H9 (cell line): ENCODE results near the gene NFS1. TPM values are rescaled to one million over a fixed set of nuclear protein-coding genes. Genes with fewer than 3 reads are reported as not detected.
"Not testable (repeated sequence)": the region's sequence is repeated elsewhere in the genome, so short reads cannot be mapped to it uniquely, and the experiment has no call there.

ENCODE experiments used
- DNase-seq: peaks from one replicate; pipeline ENCODE4 v3.0.0-alpha.2; 2017
- H2AFZ ChIP-seq: one replicate; pipeline ENCODE4 v1.6.1; 2013; ENCODE audit warnings: mild to moderate bottlenecking, low read length, control low read depth, moderate library complexity
- H2AK5ac ChIP-seq: 2 replicates; pipeline ENCODE4 v1.6.1; 2013; ENCODE audit warnings: low read length, control low read depth, mixed read lengths; ENCODE audit not compliant: insufficient read length
- H2BK120ac ChIP-seq: one replicate; pipeline ENCODE4 v1.6.1; 2013; ENCODE audit warnings: low read depth, mild to moderate bottlenecking, low read length, control low read depth, inconsistent platforms; ENCODE audit not compliant: poor library complexity, severe bottlenecking
- H2BK12ac ChIP-seq: 2 replicates; pipeline ENCODE4 v1.6.1; 2013; ENCODE audit warnings: low read length, control low read depth, mixed read lengths, low read depth; ENCODE audit not compliant: insufficient read length
- H2BK15ac ChIP-seq: 2 replicates; pipeline ENCODE4 v1.6.1; 2013; ENCODE audit warnings: low read depth, low read length, control low read depth
- H2BK20ac ChIP-seq: one replicate; pipeline ENCODE4 v1.6.1; 2013; ENCODE audit warnings: low read depth, mild to moderate bottlenecking, low read length, control low read depth, inconsistent platforms; ENCODE audit not compliant: poor library complexity, severe bottlenecking
- H2BK5ac ChIP-seq: 2 replicates; pipeline ENCODE4 v1.6.1; 2013; ENCODE audit warnings: low read length, control low read depth, mixed read lengths; ENCODE audit not compliant: insufficient read length
- H3K14ac ChIP-seq: 2 replicates; pipeline ENCODE4 v1.6.1; 2013; ENCODE audit warnings: low read length, control low read depth; ENCODE audit not compliant: insufficient read depth
- H3K18ac ChIP-seq: 2 replicates; pipeline ENCODE4 v1.6.1; 2013; ENCODE audit warnings: low read depth, mild to moderate bottlenecking, mixed read lengths, low read length, control low read depth; ENCODE audit not compliant: insufficient read length
- H3K23ac ChIP-seq: 2 replicates; pipeline ENCODE4 v1.6.1; 2013; ENCODE audit warnings: low read length, control low read depth, mixed read lengths, low read depth; ENCODE audit not compliant: insufficient read length
- H3K23me2 ChIP-seq: 2 replicates; pipeline ENCODE4 v1.6.1; 2013; ENCODE audit warnings: low read depth, mild to moderate bottlenecking, mixed read lengths, low read length, control low read depth; ENCODE audit not compliant: insufficient read length, poor library complexity, severe bottlenecking
- H3K27ac ChIP-seq: 2 replicates; pipeline ENCODE4 v1.5.1; 2013; ENCODE audit warnings: low read length, control low read depth, mixed read lengths, low read depth; ENCODE audit not compliant: insufficient read length
- H3K27me3 ChIP-seq: 2 replicates; pipeline ENCODE4 v1.6.1; 2013; ENCODE audit warnings: low read length, control low read depth, inconsistent platforms; ENCODE audit not compliant: insufficient read depth
- H3K4ac ChIP-seq: 2 replicates; pipeline ENCODE4 v1.6.1; 2013; ENCODE audit warnings: low read depth, mild to moderate bottlenecking, control low read depth, inconsistent platforms, low read length, moderate library complexity
- H3K4me1 ChIP-seq: 2 replicates; pipeline ENCODE4 v1.6.1; 2013; ENCODE audit warnings: low read length, control low read depth, inconsistent platforms; ENCODE audit not compliant: insufficient read depth
- H3K4me2 ChIP-seq: 2 replicates; pipeline ENCODE4 v1.6.1; 2013; ENCODE audit warnings: low read length, control low read depth, mixed read lengths; ENCODE audit not compliant: insufficient read length, insufficient read depth
- H3K56ac ChIP-seq: 2 replicates; pipeline ENCODE4 v1.6.1; 2013; ENCODE audit warnings: low read depth, mild to moderate bottlenecking, mixed read lengths, low read length, control low read depth; ENCODE audit not compliant: insufficient read length
- H3K79me1 ChIP-seq: 2 replicates; pipeline ENCODE4 v1.6.1; 2013; ENCODE audit warnings: low read depth, mild to moderate bottlenecking, moderate library complexity, low read length, control low read depth, inconsistent platforms; ENCODE audit not compliant: insufficient read depth, poor library complexity, severe bottlenecking
- H3K79me2 ChIP-seq: 2 replicates; pipeline ENCODE4 v1.6.1; 2013; ENCODE audit warnings: low read length, control low read depth, inconsistent platforms; ENCODE audit not compliant: insufficient read depth
- H3K9ac ChIP-seq: 2 replicates; pipeline ENCODE4 v1.6.1; 2013; ENCODE audit warnings: low read length, control low read depth, mixed read lengths; ENCODE audit not compliant: insufficient read length; ENCODE audit errors: extremely low read depth
- H3K9me3 ChIP-seq: one replicate; pipeline ENCODE4 v1.6.1; 2013; ENCODE audit warnings: low read depth, low read length, inconsistent platforms; ENCODE audit not compliant: control insufficient read depth
- H3T11ph ChIP-seq: one replicate; pipeline ENCODE4 v1.6.1; 2013; ENCODE audit warnings: mild to moderate bottlenecking, low read length, control low read depth, inconsistent platforms
- H4K20me1 ChIP-seq: one replicate; pipeline ENCODE4 v1.6.1; 2013; ENCODE audit not compliant: control insufficient read depth, insufficient read length, insufficient read depth
- H4K5ac ChIP-seq: 2 replicates; pipeline ENCODE4 v1.6.1; 2013; ENCODE audit warnings: low read depth, mild to moderate bottlenecking, mixed read lengths, low read length, control low read depth; ENCODE audit not compliant: insufficient read length
- H4K8ac ChIP-seq: replicated peaks from 2 replicates; pipeline ENCODE4 v1.6.1; 2013; ENCODE audit warnings: low read length, control low read depth, mixed read lengths, low read depth; ENCODE audit not compliant: insufficient read length
- H4K91ac ChIP-seq: 2 replicates; pipeline ENCODE4 v1.6.1; 2013; ENCODE audit warnings: low read depth, mild to moderate bottlenecking, moderate library complexity, mixed read lengths, low read length, control low read depth; ENCODE audit not compliant: insufficient read length
- H3K27ac Mint-ChIP-seq, 3 experiments: 2 replicates in 2 of 3; 3 replicates in 1 of 3; pipeline ENCODE4 v1.8.0; 2020 to 2021; ENCODE audit warnings: mixed read lengths in 3 of 3, mild to moderate bottlenecking in 1 of 3, moderate library complexity in 1 of 3
- H3K27me3 Mint-ChIP-seq: 2 replicates; pipeline ENCODE4 v1.8.0; 2021; ENCODE audit warnings: low read depth, mild to moderate bottlenecking, moderate library complexity, mixed read lengths
- H3K36me3 Mint-ChIP-seq, 3 experiments: 2 replicates in 2 of 3; 3 replicates in 1 of 3; pipeline ENCODE4 v1.8.0; 2020 to 2021; ENCODE audit warnings: low read depth in 3 of 3, mixed read lengths in 3 of 3; ENCODE audit not compliant: insufficient read depth in 1 of 3
- H3K4me1 Mint-ChIP-seq, 2 experiments: 2 replicates each; pipeline ENCODE4 v1.8.0; 2020; ENCODE audit warnings: mixed read lengths in 2 of 2
- H3K4me3 Mint-ChIP-seq, 2 experiments: 2 replicates in 1 of 2; 3 replicates in 1 of 2; pipeline ENCODE4 v1.8.0; 2020 to 2021; ENCODE audit warnings: mild to moderate bottlenecking in 2 of 2, mixed read lengths in 2 of 2, moderate library complexity in 1 of 2
- H3K9me3 Mint-ChIP-seq, 2 experiments: 2 replicates in 1 of 2; 3 replicates in 1 of 2; pipeline ENCODE4 v1.8.0; 2020; ENCODE audit warnings: mild to moderate bottlenecking in 2 of 2, mixed read lengths in 2 of 2, moderate library complexity in 1 of 2
- CTCF ChIP-seq: fragments of 200-600 bp; sonication (generic); conservative IDR thresholded peaks from 3 replicates; pipeline ENCODE4 v1.8.0; 2021; ENCODE audit warnings: antibody characterized with exemption, mild to moderate bottlenecking
- WGBS: extraction: QIAGEN DNeasy Blood & Tissue Kit; methylation state at CpG from one replicate; pipeline ENCODE4 v1.1.7; 2013; ENCODE audit warnings: missing lambda C conversion rate, low lambda C conversion rate, mixed read lengths; ENCODE audit not compliant: insufficient read length; ENCODE audit errors: extremely low coverage; 5-methylcytosine and 5-hydroxymethylcytosine counted together
- long read RNA-seq: library from polyadenylated mRNA; unstranded; transcript quantifications from one replicate; pipeline ENCODE4 v2.0.0, GENCODE V29; 2020
- total RNA-seq: library from RNA; stranded (reverse); gene quantifications from 2 replicates; pipeline ENCODE4 v1.2.1, GENCODE V29; 2021

NFS1 gene
- 24.4 and 26.6 TPM in 2 replicates for total RNA-seq
- long read RNA-seq, transcript NFS1-204 (13 exons, 1,956 nt): minor isoform, 7 of 182 reads
- long read RNA-seq, transcript NFS1-203 (13 exons, 3,012 nt): major isoform, 149 of 182 reads
- long read RNA-seq, partial matches to known transcripts: 2 of 182 reads
- long read RNA-seq, other reads (novel, unspliced or antisense): 16 of 182 reads

- H3K4me1 ChIP-seq: no peaks in the 10 kb centered on the region
- Mint-ChIP-seq H3K4me3 (peak within 1 kb of the TSS; percentile 93 to 97), H3K9me3 (no peaks in the 10 kb centered on the region), H3K27ac (peak within 1 kb of the TSS; percentile 86 to 99 (median 97)), H3K36me3 (peaks cover 10 to 45% (median 30%) of the 10 kb centered on the region in 3 experiments; a peak in 5 of 7 replicates), H3K4me1 (peaks cover 17 to 18% of the 10 kb centered on the region in 2 experiments), H3K27me3 (peaks cover 2% of the 10 kb centered on the region; the same call in 1 of the 2 replicates)
- H2BK15ac ChIP-seq: no peak within 1 kb of the TSS; the same call in 1 of the 2 replicates
- H2BK20ac ChIP-seq: no peak within 1 kb of the TSS
- DNase-seq: peak; percentile 88
- H2BK12ac ChIP-seq: peak within 1 kb of the TSS; percentile 46
- no peak within 1 kb of the TSS for H4K8ac ChIP-seq
- H2BK5ac ChIP-seq: no peak within 1 kb of the TSS
- WGBS: no CpG with 5 or more reads among the region's 81 CpGs
- H3K23me2 ChIP-seq: peaks cover 8% of the 10 kb centered on the region
- H3K14ac ChIP-seq: peak within 1 kb of the TSS; percentile 97
- H3K9me3 ChIP-seq: no peaks in the 10 kb centered on the region
- H3K4ac ChIP-seq: no peak within 1 kb of the TSS
- H3K56ac ChIP-seq: no peak within 1 kb of the TSS
- no peak within 1 kb of the TSS for H2BK120ac ChIP-seq
- H3K79me1 ChIP-seq: no peaks in the 10 kb centered on the region
- no peaks in the 10 kb centered on the region for H3K79me2 ChIP-seq
- H3K23ac ChIP-seq: no peak within 1 kb of the TSS
- peak within 1 kb of the TSS; percentile 87 for H3K9ac ChIP-seq
- no peak within 1 kb of the TSS for H3K27ac ChIP-seq
- H4K91ac ChIP-seq: no peak within 1 kb of the TSS
- no peak within 1 kb of the TSS for H2AFZ ChIP-seq
- no peak within 1 kb of the TSS for H4K5ac ChIP-seq
- H3T11ph ChIP-seq: no peak within 1 kb of the TSS
- peak within 1 kb of the TSS; percentile 77 for H3K18ac ChIP-seq
- H4K20me1 ChIP-seq: no peaks in the 10 kb centered on the region
- TF ChIP-seq CTCF: peak; percentile 35; the same call in 2 of the 3 replicates
- peak within 1 kb of the TSS; percentile 94 for H3K4me2 ChIP-seq
- H3K27me3 ChIP-seq: no peaks in the 10 kb centered on the region
- no peak within 1 kb of the TSS for H2AK5ac ChIP-seq
Measured at GRCh38 chr20:35699127-35699956, at the start of gene NFS1, which contains the start of gene ROMO1. Gene NFS1 (minus strand): TSS chr20:35699352. CDS start chr20:35699288, 64 bp downstream. Gene ROMO1 (plus strand): TSS chr20:35699405. CDS start chr20:35699633, 228 bp downstream.

- not testable (repeated sequence) for H3K27me3 Mint-ChIP-seq, H3K27ac Mint-ChIP-seq, H3K4me1 ChIP-seq, H2BK120ac ChIP-seq, H2AK5ac ChIP-seq, H3K18ac ChIP-seq, H3K27ac ChIP-seq, H3T11ph ChIP-seq, DNase-seq, H2AFZ ChIP-seq, H4K8ac ChIP-seq, H3K9me3 Mint-ChIP-seq, H2BK20ac ChIP-seq, H3K4me2 ChIP-seq, H3K9me3 ChIP-seq, H3K56ac ChIP-seq, H3K27me3 ChIP-seq, H2BK15ac ChIP-seq, H4K20me1 ChIP-seq, H3K79me1 ChIP-seq, H3K23ac ChIP-seq, H3K9ac ChIP-seq, H2BK12ac ChIP-seq, H2BK5ac ChIP-seq, H4K5ac ChIP-seq, H3K4me3 Mint-ChIP-seq, H3K23me2 ChIP-seq, H3K14ac ChIP-seq, H3K4ac ChIP-seq, H4K91ac ChIP-seq
- Mint-ChIP-seq H3K36me3 (peaks cover 17 to 26% (median 20%) of the 10 kb centered on the region in 3 experiments), H3K4me1 (peaks cover 17 to 22% of the 10 kb centered on the region in 2 experiments)
- peaks cover 18% of the 10 kb centered on the region for H3K79me2 ChIP-seq
- WGBS: no CpG with 5 or more reads among the region's 3 CpGs
Measured at GRCh38 chr20:35744492-35744841, 45.3 kb upstream of the NFS1 start.
